NCI-H1092 treated with DMSO at 0.1 percent for 48 hours (cell line): ENCODE measurements around the gene PIGC.

ENCODE experiments used
- DNase-seq: peaks from one replicate; lab custom pipeline; 2025; lab: John Stamatoyannopoulos, UW

Gene PIGC

DNA sequence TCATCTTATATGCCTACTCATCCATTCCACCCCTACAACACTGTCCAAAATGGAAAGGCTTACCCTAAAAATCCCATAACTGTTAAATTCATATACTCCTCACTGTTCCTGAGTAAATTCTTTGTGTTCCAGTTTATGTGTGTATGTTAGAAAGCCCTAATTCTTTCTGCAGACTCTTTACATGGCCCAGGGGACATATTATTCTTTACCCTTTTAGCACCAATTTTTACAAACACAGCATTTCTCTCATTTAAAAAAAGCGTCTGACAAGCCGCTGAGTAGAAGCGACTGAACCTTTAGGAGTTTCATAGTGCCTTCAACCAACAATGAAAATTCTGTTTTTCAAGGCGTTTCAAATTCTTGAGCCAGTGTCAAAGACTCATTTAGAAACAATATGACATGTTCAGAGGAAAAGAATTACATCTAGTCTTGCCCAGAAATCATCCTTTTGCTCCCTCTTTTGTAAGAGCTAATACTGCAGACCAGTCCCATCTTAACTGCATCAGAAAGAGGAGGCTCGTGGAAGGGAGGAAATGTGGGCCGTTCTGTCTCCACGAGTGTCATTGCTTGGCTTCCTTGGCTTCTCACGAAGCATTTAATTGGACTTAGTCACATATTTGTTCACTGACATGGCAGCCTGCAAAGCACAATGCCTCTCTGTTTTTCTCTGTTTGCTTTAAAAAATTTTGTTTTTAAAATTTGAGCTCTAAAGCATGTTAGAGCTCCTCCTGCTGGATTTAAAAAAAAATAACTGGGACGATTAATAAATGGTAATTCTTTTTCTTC lies 44.7 kb downstream of the PIGC start:
- DNase-seq = peak; percentile 63

GRCh38 chr1:172398193-172398592 lies 45.7 kb downstream of the PIGC start:
- no peak for DNase-seq

DNA sequence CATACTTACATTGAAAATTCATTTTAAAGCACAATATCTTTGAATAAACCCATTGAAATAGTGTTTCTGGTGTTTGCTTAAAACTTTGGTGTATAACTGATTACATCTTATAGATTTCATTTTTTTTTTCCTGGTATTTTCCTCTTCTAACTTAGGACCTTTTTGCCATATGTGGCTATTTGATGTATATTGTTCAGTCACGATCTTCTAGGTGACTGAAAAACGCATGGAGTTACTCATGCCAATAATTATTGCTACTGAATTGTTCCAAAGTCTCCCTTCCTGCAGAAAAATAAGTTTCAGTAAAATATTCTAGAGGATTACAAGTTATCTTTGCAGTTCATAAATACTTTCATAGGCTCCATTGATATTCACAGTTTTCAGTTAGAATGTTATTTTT lies 46.2 kb downstream of the PIGC start:
- DNase-seq = no peak

DNA sequence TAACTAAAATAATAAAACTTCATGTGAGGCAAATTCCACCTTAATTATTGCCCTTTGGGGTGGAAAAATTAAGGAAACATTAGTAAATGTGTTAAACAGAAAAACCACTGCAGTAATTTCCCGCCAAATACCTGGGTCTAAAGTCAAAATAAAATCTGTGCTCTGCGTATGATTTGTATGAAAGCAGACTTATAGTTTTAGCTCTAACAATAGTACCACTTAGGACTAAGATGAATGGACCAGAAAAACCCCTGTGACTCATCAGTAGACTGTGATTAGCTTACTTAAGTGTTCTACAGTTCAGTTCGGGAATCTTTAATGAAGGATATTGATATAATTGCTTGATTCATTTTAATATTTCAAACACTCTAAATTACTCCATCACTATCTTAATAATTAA lies 46.6 kb downstream of the PIGC start:
- no peak for DNase-seq

GRCh38 chr1:172395576-172395975 lies 48.3 kb downstream of the PIGC start:
- DNase-seq = no peak

DNA sequence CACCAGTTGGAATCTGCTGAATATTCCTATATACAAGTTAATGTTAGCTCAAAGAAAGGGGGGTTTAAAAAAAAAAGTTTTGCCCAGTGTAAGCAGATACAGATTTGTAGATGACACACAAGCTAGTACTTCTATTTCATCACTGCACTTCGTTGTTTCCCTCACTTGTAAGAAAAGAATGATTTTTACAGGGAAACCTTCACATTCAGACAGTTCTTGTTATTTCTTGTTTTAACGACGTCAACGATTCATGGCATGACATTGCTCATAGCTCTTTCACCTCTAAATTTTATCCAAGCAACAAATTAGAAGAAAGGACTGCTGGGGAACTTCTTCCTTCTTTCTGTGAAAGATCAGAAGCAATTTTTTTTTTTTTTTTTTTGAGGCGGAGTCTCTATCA lies 49.1 kb downstream of the PIGC start:
- DNase-seq = no peak

DNA sequence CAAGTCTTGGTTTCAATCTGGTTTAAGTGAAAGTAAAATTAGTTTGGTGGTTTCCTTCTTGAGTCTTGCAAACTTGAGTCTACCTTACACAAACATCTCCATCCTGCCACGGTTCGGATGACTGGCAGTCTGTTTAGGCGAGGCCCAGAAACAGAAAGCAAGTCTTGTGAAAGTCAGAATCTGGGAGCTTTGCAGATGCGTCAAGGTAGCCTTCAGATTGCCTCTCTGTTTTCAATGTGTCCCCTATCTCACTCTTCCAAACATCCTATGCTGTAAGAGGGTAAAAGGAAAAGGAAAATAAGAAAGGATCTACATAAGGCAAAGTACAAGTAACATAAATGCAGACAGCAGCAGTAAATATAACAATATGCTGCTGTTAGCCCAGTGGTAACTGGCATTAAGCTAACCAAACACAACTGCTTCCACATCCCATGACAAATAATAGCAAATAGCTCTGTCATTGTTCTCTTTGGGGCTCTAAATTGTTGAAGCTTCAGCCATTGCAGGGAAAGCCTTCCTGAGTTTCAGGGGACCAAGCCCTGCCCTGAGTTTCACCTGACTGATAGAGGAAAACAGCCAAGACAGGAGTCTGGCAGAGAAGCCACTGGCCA lies 49.6 kb downstream of the PIGC start:
- DNase-seq = no peak

DNA sequence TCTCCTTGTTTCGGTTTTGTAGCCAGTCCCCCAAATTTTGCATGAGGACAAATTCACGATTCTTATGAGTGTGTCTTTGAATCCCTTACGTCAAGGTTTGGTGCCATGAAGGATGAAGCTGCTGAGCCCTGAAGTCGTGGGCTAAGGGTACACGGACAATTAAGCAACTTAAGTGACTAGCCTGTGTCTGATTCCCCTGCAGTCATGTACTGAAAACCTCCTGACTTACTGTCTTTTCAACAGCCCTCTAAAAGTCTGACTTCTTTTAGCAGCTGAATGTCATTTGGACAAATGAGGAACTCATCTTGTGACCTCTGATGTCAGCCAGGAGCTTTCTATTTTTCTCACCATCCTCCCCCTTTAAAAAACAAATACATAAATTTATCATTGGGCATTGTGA lies 50.5 kb downstream of the PIGC start:
- no peak for DNase-seq

DNA sequence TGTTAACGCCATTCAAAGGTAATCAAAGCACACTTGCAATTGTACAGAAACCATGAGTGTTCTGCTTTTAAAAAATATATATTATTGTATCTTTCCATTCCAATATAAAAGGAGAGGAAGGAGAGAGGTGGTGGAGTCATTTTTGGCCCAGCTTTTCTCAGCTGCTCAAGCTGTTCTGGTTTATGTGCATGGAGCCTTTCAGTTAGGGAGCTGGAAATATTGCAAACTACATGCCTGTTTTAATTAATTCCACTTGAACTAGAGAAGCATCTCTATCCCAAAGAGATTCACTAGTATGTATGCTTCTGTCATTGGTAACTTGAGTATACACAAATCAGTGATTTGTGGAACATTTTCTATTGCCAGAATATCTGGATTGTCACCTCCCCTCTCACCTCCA lies 51.9 kb downstream of the PIGC start:
- DNase-seq = no peak
